DMS79 (cell line): Measurements from ENCODE around the gene STEAP3.

Experiments
- DNase-seq: peaks from one replicate; lab custom pipeline; 2025; lab: John Stamatoyannopoulos, UW

Gene STEAP3

DNA sequence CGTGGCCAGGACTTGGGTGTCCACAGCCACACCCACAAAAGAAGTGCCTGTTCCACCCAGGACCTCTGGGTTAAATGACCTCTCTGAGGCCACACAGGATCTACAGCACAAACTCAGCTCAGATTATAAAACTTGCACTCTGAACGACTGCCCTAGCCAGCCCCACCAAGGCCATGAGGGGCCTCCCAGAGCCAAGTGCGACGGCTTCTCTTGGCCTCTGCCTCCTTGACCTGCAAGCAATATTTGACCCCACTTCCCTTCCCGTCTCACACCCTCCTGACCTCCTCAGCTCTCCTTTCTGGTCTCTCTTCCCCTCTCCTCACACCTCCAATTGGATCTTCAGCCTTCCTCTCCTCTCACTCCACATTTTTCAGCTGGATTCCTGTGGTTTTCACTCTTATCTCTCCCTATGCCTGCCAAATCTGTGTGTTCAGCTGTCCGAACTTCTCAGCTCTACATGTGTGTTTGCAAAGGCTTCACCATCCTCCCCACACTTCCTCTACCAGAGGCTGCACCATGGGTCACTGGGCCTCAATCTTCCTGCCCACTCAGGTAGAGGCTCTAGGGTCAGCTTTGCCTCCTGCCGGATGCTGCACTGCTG, 25.3 kb upstream of the STEAP3 start:
- DNase-seq, result no peak

DNA sequence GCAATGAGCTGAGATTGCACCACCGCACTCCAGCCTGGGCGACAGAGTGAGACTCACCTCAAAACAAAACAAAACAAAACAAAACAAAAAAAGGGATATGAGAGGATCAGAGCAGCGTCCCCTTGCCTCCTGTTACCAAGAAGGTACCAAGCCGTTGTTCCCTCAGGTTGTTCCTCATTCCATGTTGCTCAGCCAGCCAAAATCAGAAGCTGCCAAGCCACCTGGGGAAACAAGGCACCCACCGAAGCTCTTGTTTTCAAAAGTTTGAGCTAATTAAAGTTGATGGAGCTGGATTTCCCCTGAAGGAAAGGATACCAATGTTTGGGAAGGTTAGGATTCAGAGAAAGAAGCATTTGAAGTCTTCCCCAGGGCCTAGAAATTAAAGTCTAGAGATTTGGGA, 21.8 kb upstream of the STEAP3 start:
- no peak for DNase-seq

GRCh38 chr2:119202610-119203310, 20.9 kb upstream of the STEAP3 start:
- no peak for DNase-seq

GRCh38 chr2:119204525-119204924, 19.1 kb upstream of the STEAP3 start:
- no peak for DNase-seq

GRCh38 chr2:119205001-119205706, 18.5 kb upstream of the STEAP3 start:
- DNase-seq, result no peak

GRCh38 chr2:119206201-119206600, 17.4 kb upstream of the STEAP3 start:
- DNase-seq, result no peak

GRCh38 chr2:119207447-119207846, 16.2 kb upstream of the STEAP3 start:
- no peak for DNase-seq

GRCh38 chr2:119208791-119209203, 14.8 kb upstream of the STEAP3 start:
- no peak for DNase-seq

DNA sequence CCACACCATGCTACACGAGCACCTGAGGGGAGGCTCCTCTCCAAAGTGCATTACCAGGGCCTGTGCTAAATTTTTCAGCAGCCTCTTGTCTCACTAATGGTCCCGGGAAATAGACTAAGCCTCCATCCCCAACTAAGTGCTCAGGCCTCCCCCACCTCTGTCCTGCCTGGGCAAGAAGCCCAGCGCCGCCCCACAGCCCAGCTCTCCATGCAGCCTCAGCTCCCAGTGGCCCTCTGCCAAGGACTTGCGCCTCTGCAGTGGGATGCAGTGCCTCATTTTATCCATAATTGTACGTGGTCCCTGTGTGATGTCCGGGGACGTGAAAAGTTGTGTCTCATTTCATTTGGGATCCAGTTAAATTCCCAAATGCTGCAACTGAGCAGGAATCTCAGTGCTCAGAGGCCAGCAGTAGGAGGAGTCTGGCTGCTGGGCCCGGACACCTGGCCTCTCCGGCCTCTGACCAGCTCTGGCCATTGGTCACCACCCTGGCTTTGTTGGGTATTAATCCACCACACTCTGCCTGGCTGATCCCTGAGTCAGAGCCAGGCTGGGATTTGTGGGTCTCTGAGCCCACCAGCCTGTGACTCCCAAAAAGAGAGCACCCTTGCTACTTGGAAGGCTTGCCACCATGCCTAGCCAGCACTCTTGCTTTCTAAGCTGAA, 11.4 kb upstream of the STEAP3 start:
- no peak for DNase-seq

DNA sequence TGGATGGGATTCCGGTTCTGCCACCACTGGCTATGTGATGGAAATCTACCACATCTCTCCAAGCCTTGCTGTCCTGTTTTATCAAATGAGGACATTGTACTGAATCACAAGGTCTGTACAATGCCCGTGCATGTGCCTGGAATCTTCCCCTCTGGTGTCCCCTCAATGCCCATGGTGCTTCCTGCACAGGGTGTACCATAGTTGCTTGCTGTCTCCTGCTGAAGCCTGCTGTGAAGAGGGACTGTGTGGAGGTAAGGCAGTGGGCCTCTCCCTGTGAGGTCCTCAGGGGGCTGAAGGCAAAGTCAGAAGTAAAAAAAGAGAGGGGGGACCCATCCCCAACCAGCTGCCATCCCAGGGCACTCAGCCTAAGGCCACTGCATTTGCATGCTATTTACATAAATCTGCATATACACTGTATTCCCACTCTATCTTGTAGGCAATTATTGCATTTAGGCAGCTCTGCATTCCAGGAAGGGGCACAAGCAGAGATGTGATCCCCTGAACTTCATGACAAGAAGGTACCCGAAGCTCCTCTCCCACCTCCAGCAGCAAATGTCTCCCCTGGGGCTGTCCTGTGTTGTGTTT, 9.1 kb upstream of the STEAP3 start:
- no peak for DNase-seq

- no peak for DNase-seq
Measured at GRCh38 chr2:119216994-119217393, 6.6 kb upstream of the STEAP3 start.

GRCh38 chr2:119218478-119219064, 5.1 kb upstream of the STEAP3 start:
- peak; percentile 59 for DNase-seq

DNA sequence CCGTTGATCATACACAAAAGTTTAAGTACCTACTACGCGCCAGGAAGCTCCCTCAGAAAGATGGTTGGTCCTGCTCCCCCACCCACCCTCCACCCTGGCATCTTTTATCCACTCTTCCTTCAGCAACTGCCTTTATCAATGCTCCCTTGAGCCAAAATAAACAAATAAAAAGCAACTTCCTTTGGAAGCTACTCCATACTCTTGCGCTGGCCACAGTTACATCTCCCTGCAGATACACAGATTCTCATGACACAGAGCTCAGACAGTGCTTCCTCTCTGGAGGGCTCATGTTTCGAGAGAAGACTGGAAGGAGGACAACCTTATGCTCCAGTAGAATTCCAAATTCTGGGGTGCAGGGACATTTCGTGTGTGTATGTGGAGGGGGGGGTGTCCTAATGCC, 3.8 kb upstream of the STEAP3 start:
- DNase-seq, result no peak

- DNase-seq, result no peak
Measured at GRCh38 chr2:119220720-119221301, 2.8 kb upstream of the STEAP3 start.

GRCh38 chr2:119221609-119222008, 2.0 kb upstream of the STEAP3 start:
- DNase-seq, result no peak

GRCh38 chr2:119222213-119222612, 1.4 kb upstream of the STEAP3 start:
- DNase-seq, result no peak

- no peak for DNase-seq
Measured at GRCh38 chr2:119222863-119223520, 642 bp upstream of the STEAP3 start.

DNA sequence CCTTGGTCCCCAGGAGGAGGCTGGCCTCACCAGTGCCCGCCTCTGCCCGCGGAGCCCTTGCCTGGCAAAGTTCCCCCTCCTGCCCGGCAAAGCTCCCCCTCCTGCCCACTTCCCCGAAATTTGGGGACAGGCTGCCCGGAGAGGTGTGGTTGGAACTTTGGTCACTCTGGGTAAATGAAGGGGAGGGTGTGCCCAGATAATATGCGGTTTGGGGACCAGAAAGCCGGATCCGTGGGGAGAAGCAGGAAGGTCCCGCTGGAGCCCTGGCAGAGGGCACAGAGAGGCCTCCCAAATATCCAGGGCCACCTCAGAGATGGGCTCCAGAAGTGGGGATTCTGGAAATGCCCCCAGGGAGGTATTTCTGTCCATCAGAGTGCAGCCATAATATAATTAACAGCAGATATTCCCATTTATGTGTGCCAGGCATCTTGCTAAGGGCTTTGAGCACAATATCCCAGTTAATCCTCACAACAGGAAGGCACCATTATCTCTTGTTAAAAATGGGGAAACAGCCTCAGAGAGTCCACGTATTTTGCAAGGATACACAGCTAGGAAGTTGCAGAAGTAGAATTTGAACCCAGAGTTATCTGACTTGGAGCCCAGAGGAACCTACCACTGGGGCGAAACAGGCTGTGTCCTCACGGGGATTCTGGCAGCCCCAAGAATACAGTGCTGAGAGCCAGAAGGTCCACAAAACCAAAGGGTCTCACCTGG, 914 bp downstream of the STEAP3 start:
- DNase-seq, result no peak

GRCh38 chr2:119225105-119225865, 1.7 kb downstream of the STEAP3 start:
- no peak for DNase-seq

DNA sequence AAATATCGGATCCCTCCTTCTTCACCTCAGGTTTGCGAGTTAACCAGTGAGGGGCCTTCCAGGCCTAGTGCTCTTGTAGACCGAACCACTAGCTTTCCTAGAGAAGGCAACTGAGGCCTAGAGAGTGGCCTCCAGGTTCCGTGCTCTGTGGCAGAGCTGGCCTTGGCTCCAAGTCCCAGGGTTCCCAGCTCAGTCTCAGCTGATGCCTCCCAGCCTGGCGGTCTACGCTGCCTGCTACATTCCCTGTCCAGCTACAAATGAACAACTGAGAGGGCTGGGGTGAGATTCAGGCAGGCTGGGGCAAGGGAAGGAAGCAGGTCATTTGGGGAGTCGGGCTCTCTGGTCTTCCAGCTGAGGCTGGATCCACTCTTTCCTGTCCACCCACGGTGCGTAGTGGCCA, 2.3 kb downstream of the STEAP3 start:
- no peak for DNase-seq
